C4-2B (cell line): Measurements from ENCODE around the gene SIPA1L2.

Experiments used
- ZFX ChIP-seq: fragments of 450-650 bp; IDR thresholded peaks from 2 replicates; pipeline ENCODE4 v1.6.1; 2017
- TF ChIP-seq, protein P1 (sequence below): fragments of 450-650 bp; conservative IDR thresholded peaks from 2 replicates; pipeline ENCODE4 v1.5.1; 2017; ENCODE audit warnings: mild to moderate bottlenecking

GRCh38 chr1:232598837-232599177 is 31.1 kb downstream of the SIPA1L2 start:
- TF ChIP-seq, protein P1, sequence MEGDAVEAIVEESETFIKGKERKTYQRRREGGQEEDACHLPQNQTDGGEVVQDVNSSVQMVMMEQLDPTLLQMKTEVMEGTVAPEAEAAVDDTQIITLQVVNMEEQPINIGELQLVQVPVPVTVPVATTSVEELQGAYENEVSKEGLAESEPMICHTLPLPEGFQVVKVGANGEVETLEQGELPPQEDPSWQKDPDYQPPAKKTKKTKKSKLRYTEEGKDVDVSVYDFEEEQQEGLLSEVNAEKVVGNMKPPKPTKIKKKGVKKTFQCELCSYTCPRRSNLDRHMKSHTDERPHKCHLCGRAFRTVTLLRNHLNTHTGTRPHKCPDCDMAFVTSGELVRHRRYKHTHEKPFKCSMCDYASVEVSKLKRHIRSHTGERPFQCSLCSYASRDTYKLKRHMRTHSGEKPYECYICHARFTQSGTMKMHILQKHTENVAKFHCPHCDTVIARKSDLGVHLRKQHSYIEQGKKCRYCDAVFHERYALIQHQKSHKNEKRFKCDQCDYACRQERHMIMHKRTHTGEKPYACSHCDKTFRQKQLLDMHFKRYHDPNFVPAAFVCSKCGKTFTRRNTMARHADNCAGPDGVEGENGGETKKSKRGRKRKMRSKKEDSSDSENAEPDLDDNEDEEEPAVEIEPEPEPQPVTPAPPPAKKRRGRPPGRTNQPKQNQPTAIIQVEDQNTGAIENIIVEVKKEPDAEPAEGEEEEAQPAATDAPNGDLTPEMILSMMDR, result no peak
- TF ChIP-seq ZFX, result no peak
